Panc1 (cell line): ENCODE data around the gene PIK3IP1.

Source experiments
- POLR2AphosphoS5 ChIP-seq: IDR thresholded peaks from 2 replicates; pipeline ENCODE4 v1.6.1; 2012; ENCODE audit warnings: mild to moderate bottlenecking, low read depth, low read length, moderate library complexity
- TCF7L2 ChIP-seq: IDR thresholded peaks from 2 replicates; pipeline ENCODE4 v1.6.1; 2011; ENCODE audit warnings: mild to moderate bottlenecking, low read depth, low read length, inconsistent platforms
- TF ChIP-seq, protein P1 (sequence below): fragments of 450-650 bp; IDR thresholded peaks from 2 replicates; pipeline ENCODE4 v1.5.1; 2017; ENCODE audit warnings: mild to moderate bottlenecking
- TF ChIP-seq, protein P2 (sequence below), 2 experiments: IDR thresholded peaks; 2 replicates each; pipeline ENCODE4 v1.6.1; 2011 to 2012; ENCODE audit warnings: low read depth in 2 of 2, control low read depth in 1 of 2, low read length in 1 of 2, mild to moderate bottlenecking in 1 of 2, moderate library complexity in 1 of 2; ENCODE audit not compliant: insufficient read depth in 1 of 2

DNA sequence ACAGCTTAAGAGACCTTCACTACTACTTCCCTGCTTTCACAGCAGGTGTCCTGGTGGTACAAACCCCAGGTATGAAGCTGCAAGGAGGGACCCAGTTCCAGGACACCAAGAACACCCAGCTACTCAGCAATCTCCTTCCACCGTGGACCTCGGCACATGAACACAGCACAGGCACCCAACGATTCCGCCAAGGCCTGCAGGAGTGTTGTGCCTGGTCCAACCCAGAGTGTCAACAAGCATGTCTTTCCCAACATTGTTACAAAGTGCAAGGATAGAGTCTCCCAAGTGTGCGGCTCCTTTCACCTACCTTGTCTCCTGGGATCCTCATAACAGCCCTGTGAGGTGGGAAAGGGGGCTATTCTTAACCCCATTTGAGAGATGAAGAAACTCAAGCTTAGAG, 42.0 kb upstream of the PIK3IP1 start:
- TF ChIP-seq, protein P1, sequence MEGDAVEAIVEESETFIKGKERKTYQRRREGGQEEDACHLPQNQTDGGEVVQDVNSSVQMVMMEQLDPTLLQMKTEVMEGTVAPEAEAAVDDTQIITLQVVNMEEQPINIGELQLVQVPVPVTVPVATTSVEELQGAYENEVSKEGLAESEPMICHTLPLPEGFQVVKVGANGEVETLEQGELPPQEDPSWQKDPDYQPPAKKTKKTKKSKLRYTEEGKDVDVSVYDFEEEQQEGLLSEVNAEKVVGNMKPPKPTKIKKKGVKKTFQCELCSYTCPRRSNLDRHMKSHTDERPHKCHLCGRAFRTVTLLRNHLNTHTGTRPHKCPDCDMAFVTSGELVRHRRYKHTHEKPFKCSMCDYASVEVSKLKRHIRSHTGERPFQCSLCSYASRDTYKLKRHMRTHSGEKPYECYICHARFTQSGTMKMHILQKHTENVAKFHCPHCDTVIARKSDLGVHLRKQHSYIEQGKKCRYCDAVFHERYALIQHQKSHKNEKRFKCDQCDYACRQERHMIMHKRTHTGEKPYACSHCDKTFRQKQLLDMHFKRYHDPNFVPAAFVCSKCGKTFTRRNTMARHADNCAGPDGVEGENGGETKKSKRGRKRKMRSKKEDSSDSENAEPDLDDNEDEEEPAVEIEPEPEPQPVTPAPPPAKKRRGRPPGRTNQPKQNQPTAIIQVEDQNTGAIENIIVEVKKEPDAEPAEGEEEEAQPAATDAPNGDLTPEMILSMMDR, result no peak
- TF ChIP-seq, protein P2, sequence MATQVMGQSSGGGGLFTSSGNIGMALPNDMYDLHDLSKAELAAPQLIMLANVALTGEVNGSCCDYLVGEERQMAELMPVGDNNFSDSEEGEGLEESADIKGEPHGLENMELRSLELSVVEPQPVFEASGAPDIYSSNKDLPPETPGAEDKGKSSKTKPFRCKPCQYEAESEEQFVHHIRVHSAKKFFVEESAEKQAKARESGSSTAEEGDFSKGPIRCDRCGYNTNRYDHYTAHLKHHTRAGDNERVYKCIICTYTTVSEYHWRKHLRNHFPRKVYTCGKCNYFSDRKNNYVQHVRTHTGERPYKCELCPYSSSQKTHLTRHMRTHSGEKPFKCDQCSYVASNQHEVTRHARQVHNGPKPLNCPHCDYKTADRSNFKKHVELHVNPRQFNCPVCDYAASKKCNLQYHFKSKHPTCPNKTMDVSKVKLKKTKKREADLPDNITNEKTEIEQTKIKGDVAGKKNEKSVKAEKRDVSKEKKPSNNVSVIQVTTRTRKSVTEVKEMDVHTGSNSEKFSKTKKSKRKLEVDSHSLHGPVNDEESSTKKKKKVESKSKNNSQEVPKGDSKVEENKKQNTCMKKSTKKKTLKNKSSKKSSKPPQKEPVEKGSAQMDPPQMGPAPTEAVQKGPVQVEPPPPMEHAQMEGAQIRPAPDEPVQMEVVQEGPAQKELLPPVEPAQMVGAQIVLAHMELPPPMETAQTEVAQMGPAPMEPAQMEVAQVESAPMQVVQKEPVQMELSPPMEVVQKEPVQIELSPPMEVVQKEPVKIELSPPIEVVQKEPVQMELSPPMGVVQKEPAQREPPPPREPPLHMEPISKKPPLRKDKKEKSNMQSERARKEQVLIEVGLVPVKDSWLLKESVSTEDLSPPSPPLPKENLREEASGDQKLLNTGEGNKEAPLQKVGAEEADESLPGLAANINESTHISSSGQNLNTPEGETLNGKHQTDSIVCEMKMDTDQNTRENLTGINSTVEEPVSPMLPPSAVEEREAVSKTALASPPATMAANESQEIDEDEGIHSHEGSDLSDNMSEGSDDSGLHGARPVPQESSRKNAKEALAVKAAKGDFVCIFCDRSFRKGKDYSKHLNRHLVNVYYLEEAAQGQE (IDR thresholded peaks at IDR 0.05; ENCODE audit: insufficient read depth in 1 of 2, low read depth in 2 of 2, low read length in 1 of 2), result no peak
- TF ChIP-seq POLR2AphosphoS5 (no peak), TCF7L2 (no peak)
